Right lobe of liver (tissue), 4 donors: Measurements from ENCODE around the gene MYL7.

ENCODE experiments used
- POLR2A ChIP-seq: fragments of 450-650 bp; IDR thresholded peaks from one replicate; pipeline ENCODE4 v1.6.1; 2017; ENCODE audit warnings: antibody characterized with exemption, mild to moderate bottlenecking
- TF ChIP-seq, protein P1 (sequence below), 4 donors: fragments of 200-600 bp in 3 of 4; fragments of 450-650 bp in 1 of 4; IDR thresholded peaks; one replicate each; pipeline versions ENCODE4 v1.5.1 to v1.8.0; 2016 to 2022; ENCODE audit warnings: antibody characterized with exemption in 4 of 4, mild to moderate bottlenecking in 2 of 4
- donor health status: DM: no; HTN: no; CAD: no.
- donor health status: DM: no; HTN: no; CAD: no.
- donor health status: DM: no; HTN: yes; CAD: no.

DNA sequence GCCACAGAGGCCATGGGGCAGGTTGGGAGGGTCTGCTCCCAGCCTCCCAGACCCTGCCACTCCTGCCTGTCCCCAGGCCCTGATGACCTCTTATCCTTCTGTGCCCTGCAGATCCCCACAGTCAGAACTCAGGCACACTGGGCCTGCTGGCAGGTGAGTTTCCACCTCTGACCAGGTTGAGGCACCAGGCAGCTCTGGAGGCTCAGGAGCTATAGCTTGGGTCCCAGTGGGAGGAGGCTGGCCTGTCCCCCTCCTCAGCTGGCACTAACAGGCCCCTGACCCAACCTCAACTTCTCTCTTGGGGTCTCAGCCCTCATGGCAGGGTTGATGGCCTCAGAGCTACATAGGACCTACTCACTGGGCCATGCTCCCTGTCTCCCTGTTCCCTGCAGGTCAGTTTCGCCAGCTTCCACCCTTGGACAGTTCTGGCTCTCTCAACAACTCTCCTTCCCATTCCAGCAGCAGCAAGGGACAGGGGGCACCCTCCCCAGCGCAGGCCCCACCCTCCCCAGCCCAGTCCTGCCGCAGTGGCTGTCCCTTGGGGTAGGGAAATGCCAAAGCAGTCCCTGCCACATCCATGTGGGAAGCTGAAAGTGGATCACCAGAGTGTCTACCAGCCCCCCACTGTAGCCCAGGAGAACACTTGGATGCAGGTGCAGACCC, 39.7 kb downstream of the MYL7 start:
- TF ChIP-seq, protein P1, sequence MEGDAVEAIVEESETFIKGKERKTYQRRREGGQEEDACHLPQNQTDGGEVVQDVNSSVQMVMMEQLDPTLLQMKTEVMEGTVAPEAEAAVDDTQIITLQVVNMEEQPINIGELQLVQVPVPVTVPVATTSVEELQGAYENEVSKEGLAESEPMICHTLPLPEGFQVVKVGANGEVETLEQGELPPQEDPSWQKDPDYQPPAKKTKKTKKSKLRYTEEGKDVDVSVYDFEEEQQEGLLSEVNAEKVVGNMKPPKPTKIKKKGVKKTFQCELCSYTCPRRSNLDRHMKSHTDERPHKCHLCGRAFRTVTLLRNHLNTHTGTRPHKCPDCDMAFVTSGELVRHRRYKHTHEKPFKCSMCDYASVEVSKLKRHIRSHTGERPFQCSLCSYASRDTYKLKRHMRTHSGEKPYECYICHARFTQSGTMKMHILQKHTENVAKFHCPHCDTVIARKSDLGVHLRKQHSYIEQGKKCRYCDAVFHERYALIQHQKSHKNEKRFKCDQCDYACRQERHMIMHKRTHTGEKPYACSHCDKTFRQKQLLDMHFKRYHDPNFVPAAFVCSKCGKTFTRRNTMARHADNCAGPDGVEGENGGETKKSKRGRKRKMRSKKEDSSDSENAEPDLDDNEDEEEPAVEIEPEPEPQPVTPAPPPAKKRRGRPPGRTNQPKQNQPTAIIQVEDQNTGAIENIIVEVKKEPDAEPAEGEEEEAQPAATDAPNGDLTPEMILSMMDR (IDR thresholded peaks at IDR 0.05): no peak
- no peak for TF ChIP-seq POLR2A
